Psoas muscle (tissue), 8 donors: ENCODE measurements around the gene CLDN34. TPM values are rescaled to one million over a fixed set of nuclear protein-coding genes. Genes with fewer than 3 reads are reported as not detected.

Source experiments
- ATAC-seq, 4 donors: fragments of 200-7000 bp; cut with Tn5 transposase; one replicate each; pipeline ENCODE4 v1.9.1; 2020; ENCODE audit warnings: moderate library complexity in 3 of 4, mild to moderate bottlenecking in 2 of 4
- DNase-seq, 2 donors: peaks; one replicate each; pipeline ENCODE4 v3.0.0-alpha.2; 2020
- H3K27ac ChIP-seq: fragments of 200-600 bp; one replicate; pipeline ENCODE4 v1.8.0; 2022
- H3K27me3 ChIP-seq, 3 donors: fragments of 200-600 bp in 1 of 3; one replicate each; pipeline versions ENCODE4 v1.6.1 to v1.8.0; 2013 to 2022; ENCODE audit warnings: low read length in 2 of 3, mild to moderate bottlenecking in 2 of 3, moderate library complexity in 1 of 3; ENCODE audit not compliant: insufficient read depth in 3 of 3
- H3K36me3 ChIP-seq, 2 donors: fragments of 200-600 bp in 1 of 2; one replicate each; pipeline versions ENCODE4 v1.6.1 to v1.8.0; 2013 to 2022; ENCODE audit warnings: low read depth in 1 of 2, mild to moderate bottlenecking in 1 of 2, moderate library complexity in 1 of 2; ENCODE audit not compliant: insufficient read depth in 1 of 2
- H3K4me1 ChIP-seq: fragments of 200-600 bp; one replicate; pipeline ENCODE4 v1.8.0; 2022
- H3K4me3 ChIP-seq: fragments of 200-600 bp; one replicate; pipeline ENCODE4 v1.8.0; 2022; ENCODE audit warnings: mild to moderate bottlenecking
- H3K9me3 ChIP-seq: fragments of 200-600 bp; one replicate; pipeline ENCODE4 v1.8.0; 2022
- CTCF ChIP-seq: fragments of 200-600 bp; IDR thresholded peaks from one replicate; pipeline ENCODE4 v1.8.0; 2022; ENCODE audit warnings: antibody characterized with exemption
- WGBS, 3 donors: extraction: QIAGEN DNeasy Blood & Tissue Kit; methylation state at CpG; one replicate each; pipeline versions ENCODE4 v1.1.6 to v1.1.7; 2013; 5-methylcytosine and 5-hydroxymethylcytosine counted together
- intact Hi-C, 2 donors: fragments of 100-400 bp; cut with DNase I; formaldehyde crosslinking; loops; one replicate each; pipeline versions ENCODE4 v1.11.0 to v1.14.2; 2022
- polyA plus RNA-seq, 3 donors: library from polyadenylated mRNA; stranded (reverse); fragments of 200-250 nt; gene quantifications; one replicate each; pipeline ENCODE4 v1.2.3, GENCODE V29; 2013
- total RNA-seq, 4 donors: library from RNA; stranded (reverse); fragmentation: NEBNext Ultra II Directional in 2 of 4; extraction: Animal tissue kit (Norgen Biotek cat#: 25700) in 2 of 4; gene quantifications; one replicate each; pipeline versions ENCODE4 v1.2.1 to v1.2.4, GENCODE V29; 2021 to 2023
- donor health status: healthy with polysubstance abuse.
- donor health status: DM: no; HTN: no; CAD: no; lungs with moderate emphysema.
- donor health status: Bipolar disorder and iron deficiency.
- donor health status: healthy.
- donor health status: DM: yes; HTN: yes; CAD: no.
- donor health status: DM: no; HTN: no; CAD: no.
- donor health status: DM: no; HTN: no; CAD: no.
- donor health status: DM: yes; HTN: yes; CAD: no.

The CLDN34 gene
- total and polyA plus RNA-seq, 7 donors = not detected

DNA sequence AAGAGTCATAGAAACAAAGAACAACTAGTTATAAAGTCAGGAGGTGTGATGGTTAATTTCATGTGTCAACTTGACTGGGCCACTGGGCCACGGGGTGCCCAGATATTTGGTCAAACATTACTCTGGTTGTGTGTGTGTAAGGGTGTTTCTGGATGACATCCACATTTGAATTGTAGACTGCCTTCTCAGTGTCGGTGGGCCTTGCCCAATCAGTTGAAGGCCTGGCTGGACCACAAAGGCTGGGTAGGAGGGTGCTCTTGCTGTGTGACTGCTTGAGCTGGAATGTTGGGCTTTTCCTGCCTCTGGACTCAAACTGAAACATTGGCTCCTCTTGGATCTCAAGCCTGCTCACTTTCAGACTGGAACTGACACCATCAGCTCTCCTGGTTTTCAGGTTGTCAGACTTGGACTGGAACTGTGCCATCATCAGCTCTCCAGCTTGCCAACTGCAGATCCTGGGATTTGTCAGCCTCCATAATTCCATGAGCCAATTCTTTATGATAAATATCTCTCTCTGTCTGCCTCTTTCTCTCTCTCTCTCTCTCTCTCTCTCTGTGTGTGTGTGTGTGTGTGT is 41.4 kb downstream of the CLDN34 start:
- no peak for TF ChIP-seq CTCF
- 79 to 92% (median 90%) methylated on average over 2 of the region's 2 CpGs for WGBS, 3 donors
- intact Hi-C loops = no loop called here
- H3K36me3 ChIP-seq = no peaks in the 10 kb centered on the region
- ATAC-seq = no peak
- DNase-seq = no peak
- H3K4me1 ChIP-seq = no peaks in the 10 kb centered on the region
- peaks cover 0 to 3% (median 0%) of the 10 kb centered on the region in 3 donors for H3K27me3 ChIP-seq
- no peak overlapping the region for H3K4me3 ChIP-seq
- H3K9me3 ChIP-seq = no peaks in the 10 kb centered on the region
- no peak overlapping the region for H3K27ac ChIP-seq

DNA sequence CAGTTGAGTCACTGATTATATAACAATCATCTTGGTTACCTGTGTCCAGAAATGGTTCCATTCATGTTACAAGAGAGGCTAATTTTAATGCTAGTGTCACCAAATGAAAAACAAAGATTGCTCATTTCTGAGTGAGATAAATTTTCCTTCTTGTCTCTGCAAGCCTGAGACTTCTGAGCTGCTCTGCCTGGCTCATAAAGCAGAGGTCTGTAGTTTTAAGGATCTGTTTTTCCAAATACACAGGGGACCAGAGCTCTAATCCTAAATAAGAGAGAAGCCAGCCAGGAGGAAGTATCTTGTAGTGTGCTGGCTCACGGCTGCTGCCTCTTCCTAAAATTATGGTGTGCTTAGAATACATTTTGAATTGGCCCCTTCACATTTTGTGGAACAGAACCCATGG is 42.6 kb downstream of the CLDN34 start:
- no peaks in the 10 kb centered on the region for H3K9me3 ChIP-seq
- no peaks in the 10 kb centered on the region for H3K4me1 ChIP-seq
- no peak for TF ChIP-seq CTCF
- ATAC-seq = no peak
- no peak for DNase-seq
- H3K27ac ChIP-seq = no peak overlapping the region
- H3K27me3 ChIP-seq = peaks cover 0 to 3% (median 0%) of the 10 kb centered on the region in 3 donors
- H3K4me3 ChIP-seq = no peak overlapping the region
- H3K36me3 ChIP-seq = no peaks in the 10 kb centered on the region
- intact Hi-C loops = loop anchor here in 1 of 2 donors (5.0 kb wide), 1 partner anchor 108 kb away; no protein-coding TSS in a partner anchor
- WGBS, 3 donors = 32 to 48% (median 40%) methylated on average over 1 of the region's 1 CpG

DNA sequence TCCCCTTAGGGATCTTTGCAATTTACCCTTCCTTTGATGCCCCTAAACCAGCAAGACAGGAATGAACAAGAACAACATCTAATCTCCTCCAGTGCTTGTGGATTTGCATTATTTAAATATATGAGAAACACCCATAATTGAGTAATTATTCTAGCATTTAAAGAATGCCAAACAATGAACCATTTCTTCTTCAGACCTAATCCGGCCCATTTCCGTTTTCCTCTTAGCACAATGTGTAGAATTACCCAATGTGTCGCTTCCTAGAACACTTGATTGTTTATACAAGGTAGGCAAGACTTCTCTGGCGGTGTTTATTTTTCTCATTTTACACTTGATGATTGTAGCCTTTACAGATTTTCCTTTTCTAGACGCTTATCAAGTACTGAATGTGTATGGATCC is 43.5 kb downstream of the CLDN34 start:
- no peak for TF ChIP-seq CTCF
- no peak for ATAC-seq
- intact Hi-C loops = loop anchor here in 1 of 2 donors (5.0 kb wide), 1 partner anchor 107 kb away; no protein-coding TSS in a partner anchor
- WGBS, 3 donors = 49 to 69% (median 69%) methylated on average over 5 of the region's 5 CpGs
- DNase-seq = no peak
- peaks cover 0 to 3% (median 0%) of the 10 kb centered on the region in 3 donors for H3K27me3 ChIP-seq
- no peaks in the 10 kb centered on the region for H3K9me3 ChIP-seq
- H3K27ac ChIP-seq = no peak overlapping the region
- no peaks in the 10 kb centered on the region for H3K36me3 ChIP-seq
- no peaks in the 10 kb centered on the region for H3K4me1 ChIP-seq
- H3K4me3 ChIP-seq = no peak overlapping the region

GRCh38 chrX:10011261-10011931 is 44.2 kb downstream of the CLDN34 start:
- ATAC-seq (no peak), DNase-seq (no peak)
- no peaks in the 10 kb centered on the region for H3K4me1 ChIP-seq
- no peaks in the 10 kb centered on the region for H3K36me3 ChIP-seq
- TF ChIP-seq CTCF = no peak
- intact Hi-C loops = loop anchor here in 1 of 2 donors (5.0 kb wide), 1 partner anchor 106 kb away; no protein-coding TSS in a partner anchor
- WGBS, 3 donors = 55 to 70% (median 67%) methylated on average over 10 of the region's 10 CpGs
- no peak overlapping the region for H3K27ac ChIP-seq
- no peaks in the 10 kb centered on the region for H3K9me3 ChIP-seq
- peaks cover 0 to 3% (median 0%) of the 10 kb centered on the region in 3 donors for H3K27me3 ChIP-seq
- no peak overlapping the region for H3K4me3 ChIP-seq
